GM21526 (cell line): Measurements from ENCODE around the gene RELL1.

Source experiments
- ATAC-seq: cut with Tn5 transposase; IDR thresholded peaks from one replicate; pipeline ENCODE4 v1.9.1; 2021; ENCODE audit warnings: moderate library complexity; ENCODE audit not compliant: unreplicated experiment, low FRiP score

RELL1 gene

GRCh38 chr4:37641886-37642849 is 44.0 kb downstream of the RELL1 start:
- no peak for ATAC-seq

GRCh38 chr4:37641352-37641751 is 44.8 kb downstream of the RELL1 start:
- no peak for ATAC-seq

GRCh38 chr4:37639551-37640285 is 46.5 kb downstream of the RELL1 start:
- ATAC-seq, result no peak

GRCh38 chr4:37635155-37635554 is 51.0 kb downstream of the RELL1 start:
- no peak for ATAC-seq

- ATAC-seq, result no peak
Observed at GRCh38 chr4:37634180-37634579, 52.0 kb downstream of the RELL1 start.

- no peak for ATAC-seq
Observed at GRCh38 chr4:37632836-37633235, 53.3 kb downstream of the RELL1 start.

- ATAC-seq, result no peak
Observed at GRCh38 chr4:37631551-37631950, 54.6 kb downstream of the RELL1 start.

GRCh38 chr4:37629713-37630112 is 56.5 kb downstream of the RELL1 start:
- ATAC-seq, result no peak

GRCh38 chr4:37628977-37629609 is 57.1 kb downstream of the RELL1 start:
- ATAC-seq, result no peak

- ATAC-seq, result no peak
Observed at GRCh38 chr4:37627263-37627662, 58.9 kb downstream of the RELL1 start.

- ATAC-seq, result no peak
Observed at GRCh38 chr4:37625499-37625898, 60.7 kb downstream of the RELL1 start.

- no peak for ATAC-seq
Observed at GRCh38 chr4:37623940-37624339, 62.2 kb downstream of the RELL1 start.

- no peak for ATAC-seq
Observed at GRCh38 chr4:37623125-37623524, 63.1 kb downstream of the RELL1 start.

- ATAC-seq, result no peak
Observed at GRCh38 chr4:37620176-37620575, 66.0 kb downstream of the RELL1 start.

GRCh38 chr4:37615720-37616063 is 70.5 kb downstream of the RELL1 start:
- ATAC-seq, result no peak

GRCh38 chr4:37615059-37615719 is 71.0 kb downstream of the RELL1 start:
- no peak for ATAC-seq

GRCh38 chr4:37612811-37613210 is 73.4 kb downstream of the RELL1 start:
- no peak for ATAC-seq

- ATAC-seq, result no peak
Observed at GRCh38 chr4:37609626-37610025, 76.5 kb downstream of the RELL1 start.

- no peak for ATAC-seq
Observed at GRCh38 chr4:37607018-37607417, 79.2 kb downstream of the RELL1 start.

GRCh38 chr4:37605843-37606565 is 80.2 kb downstream of the RELL1 start:
- ATAC-seq, result no peak
